Measurements from ENCODE around the gene ADGRD1. TPM values are rescaled to one million over a fixed set of nuclear protein-coding genes. Genes with fewer than 3 reads are reported as not detected.
"Not testable (repeated sequence)": the region's sequence is repeated elsewhere in the genome, so short reads cannot be mapped to it uniquely, and the experiment has no call there.

The ADGRD1 gene
- total RNA-seq, 6 experiments from 2014 or later, result not detected

DNA sequence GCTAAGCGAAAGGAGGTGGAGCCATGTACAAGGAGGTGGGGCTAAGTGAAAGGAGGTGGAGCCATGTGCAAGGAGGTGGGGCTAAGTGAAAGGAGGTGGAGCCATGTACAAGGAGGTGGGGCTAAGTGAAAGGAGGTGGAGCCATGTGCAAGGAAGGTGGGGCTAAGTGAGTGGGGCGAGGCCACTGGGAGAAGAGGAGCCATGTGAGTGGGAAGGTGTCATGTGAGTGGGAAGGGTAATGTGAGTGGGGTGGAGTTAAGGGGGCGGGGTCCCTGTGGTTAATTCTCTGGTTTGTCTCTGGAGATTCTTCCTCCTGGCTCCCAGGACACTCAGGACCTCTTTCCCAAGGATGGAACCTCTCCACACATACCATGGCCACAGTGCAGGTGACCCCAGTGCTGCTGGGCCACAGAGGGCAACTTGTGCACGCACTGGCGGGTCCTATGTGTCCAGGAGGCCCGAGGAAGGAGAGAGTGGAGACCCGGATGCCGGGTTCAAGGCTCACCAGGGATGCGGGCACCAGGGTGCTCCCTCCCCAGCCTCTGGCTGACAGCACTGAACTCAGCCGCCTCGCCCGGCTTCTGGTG is 117.6 kb downstream of the ADGRD1 start:
- not testable (repeated sequence) for H3K27ac Mint-ChIP-seq, H3K4me3 Mint-ChIP-seq

DNA sequence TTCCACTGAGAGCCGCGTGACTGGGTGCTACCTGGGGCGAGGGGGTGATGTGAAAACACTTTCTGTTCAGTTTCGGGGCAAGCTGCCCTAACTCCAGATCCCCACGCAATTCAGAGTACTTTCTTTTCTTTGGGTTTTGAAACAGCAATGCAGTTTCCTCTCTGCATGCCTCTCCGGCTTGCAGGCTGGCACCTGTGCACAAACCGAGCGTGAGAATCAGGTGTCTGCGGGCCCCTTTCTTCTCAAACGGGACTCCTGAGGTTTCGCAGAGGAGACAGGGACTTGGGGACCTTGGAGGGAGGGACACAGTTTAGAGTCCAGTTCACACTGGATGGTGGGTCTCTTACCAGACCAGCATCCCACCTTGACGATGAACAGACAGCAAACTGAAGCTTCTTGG is 118.2 kb downstream of the ADGRD1 start:
- H3K27ac Mint-ChIP-seq; H3K4me3 Mint-ChIP-seq; DNase-seq; H3K27me3 Mint-ChIP-seq (ENCODE audit: insufficient read depth); H3K4me1 Mint-ChIP-seq (ENCODE audit: low read depth); H3K36me3 Mint-ChIP-seq (ENCODE audit: low read depth): not testable (repeated sequence)
- H3K9me3 Mint-ChIP-seq, result peaks cover 45% of the 10 kb centered on the region

More for the DNA sequence above, 117.6 kb downstream of the ADGRD1 start:
- not testable (repeated sequence) for H3K4me1 Mint-ChIP-seq (ENCODE audit: low read depth); H3K36me3 Mint-ChIP-seq (ENCODE audit: low read depth); DNase-seq; H3K27me3 Mint-ChIP-seq (ENCODE audit: insufficient read depth)
- H3K9me3 Mint-ChIP-seq, result peaks cover 51% of the 10 kb centered on the region

DNA sequence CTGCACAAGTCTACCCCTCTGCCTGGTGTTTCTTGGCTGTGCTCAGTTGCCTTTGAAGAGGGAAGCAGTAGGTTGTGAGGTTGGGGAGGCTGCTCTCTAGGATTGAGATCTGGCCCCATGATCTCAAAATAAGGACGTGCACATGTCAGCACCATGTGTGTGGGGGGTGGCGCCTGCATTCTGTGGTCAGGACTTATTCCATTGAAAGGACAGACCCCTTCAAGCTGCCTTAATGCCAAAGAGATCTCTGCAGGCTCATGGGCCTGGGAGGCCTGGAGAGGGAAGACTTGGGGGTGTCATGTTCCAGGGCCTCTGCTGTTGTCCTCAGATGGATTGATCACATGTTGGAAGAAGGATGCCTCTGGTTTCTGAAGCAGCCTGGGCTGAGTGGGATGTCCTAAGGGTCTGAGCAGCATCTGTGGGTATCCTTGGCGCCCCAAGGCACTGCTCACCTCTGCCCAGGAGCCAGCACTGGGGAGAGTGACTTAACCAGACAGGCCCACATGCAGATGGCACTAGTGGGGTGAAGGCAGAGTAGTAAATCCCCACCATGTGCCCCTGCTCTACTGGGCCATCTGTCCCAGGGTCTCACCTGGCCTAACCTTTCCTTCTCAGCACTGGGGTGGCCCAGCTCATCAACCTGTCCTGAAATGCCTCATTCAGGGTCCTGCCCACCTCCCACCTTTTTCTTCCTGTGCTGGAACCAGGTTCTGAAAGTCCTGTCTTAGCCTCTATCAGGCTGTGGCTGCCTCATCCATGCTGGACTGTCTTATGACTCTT is 118.9 kb downstream of the ADGRD1 start:
- DNase-seq, result no peak
- no peaks in the 10 kb centered on the region for H3K36me3 Mint-ChIP-seq (ENCODE audit: low read depth)
- H3K27ac Mint-ChIP-seq, result no peak overlapping the region
- H3K4me1 Mint-ChIP-seq (ENCODE audit: low read depth), result no peaks in the 10 kb centered on the region
- peaks cover 42% of the 10 kb centered on the region for H3K9me3 Mint-ChIP-seq
- no peaks in the 10 kb centered on the region for H3K27me3 Mint-ChIP-seq (ENCODE audit: insufficient read depth)
- TF ChIP-seq, protein P1, sequence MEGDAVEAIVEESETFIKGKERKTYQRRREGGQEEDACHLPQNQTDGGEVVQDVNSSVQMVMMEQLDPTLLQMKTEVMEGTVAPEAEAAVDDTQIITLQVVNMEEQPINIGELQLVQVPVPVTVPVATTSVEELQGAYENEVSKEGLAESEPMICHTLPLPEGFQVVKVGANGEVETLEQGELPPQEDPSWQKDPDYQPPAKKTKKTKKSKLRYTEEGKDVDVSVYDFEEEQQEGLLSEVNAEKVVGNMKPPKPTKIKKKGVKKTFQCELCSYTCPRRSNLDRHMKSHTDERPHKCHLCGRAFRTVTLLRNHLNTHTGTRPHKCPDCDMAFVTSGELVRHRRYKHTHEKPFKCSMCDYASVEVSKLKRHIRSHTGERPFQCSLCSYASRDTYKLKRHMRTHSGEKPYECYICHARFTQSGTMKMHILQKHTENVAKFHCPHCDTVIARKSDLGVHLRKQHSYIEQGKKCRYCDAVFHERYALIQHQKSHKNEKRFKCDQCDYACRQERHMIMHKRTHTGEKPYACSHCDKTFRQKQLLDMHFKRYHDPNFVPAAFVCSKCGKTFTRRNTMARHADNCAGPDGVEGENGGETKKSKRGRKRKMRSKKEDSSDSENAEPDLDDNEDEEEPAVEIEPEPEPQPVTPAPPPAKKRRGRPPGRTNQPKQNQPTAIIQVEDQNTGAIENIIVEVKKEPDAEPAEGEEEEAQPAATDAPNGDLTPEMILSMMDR (IDR thresholded peaks at IDR 0.05), result no peak
- H3K4me3 Mint-ChIP-seq, result no peak overlapping the region

DNA sequence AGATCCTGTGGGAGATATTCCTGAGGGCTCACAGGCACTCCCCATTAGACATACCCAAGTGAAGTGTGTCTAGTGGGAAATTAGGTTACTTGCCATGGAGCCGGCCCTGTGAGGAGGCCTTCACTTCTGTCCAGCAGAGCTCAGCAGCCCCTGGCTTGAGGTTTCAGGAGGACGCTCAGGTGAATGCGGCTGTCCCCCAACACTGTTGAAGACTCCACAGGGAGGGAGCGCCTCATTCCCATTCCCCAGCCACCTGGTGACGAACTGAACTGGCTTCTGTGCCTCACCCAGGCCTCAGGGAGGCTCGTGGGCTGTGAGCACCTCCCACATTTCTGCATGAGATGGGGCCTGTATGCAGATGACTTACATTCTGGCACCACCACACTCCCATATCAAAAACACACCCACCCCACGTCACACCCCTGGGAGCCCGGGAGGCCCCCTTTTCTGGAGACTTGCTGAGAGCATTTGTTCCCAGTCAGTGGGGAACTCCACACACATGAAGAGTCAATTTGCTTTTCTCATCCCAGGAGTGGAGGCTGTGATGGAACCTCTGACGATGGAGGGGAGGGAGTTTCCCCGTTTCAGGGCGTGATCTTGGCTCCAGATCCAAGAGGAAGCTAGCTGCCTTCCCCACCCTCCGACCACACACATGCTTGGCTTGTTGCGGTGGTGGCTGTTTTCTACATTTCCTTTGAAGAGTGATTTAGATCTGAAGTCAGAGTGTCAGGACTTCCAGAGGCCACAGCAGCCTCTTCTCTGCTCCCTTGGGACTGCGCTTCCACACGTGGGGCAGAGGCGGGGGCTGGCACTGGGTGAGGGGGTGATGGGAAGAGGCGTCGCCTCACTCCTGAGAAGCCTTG is 120.7 kb downstream of the ADGRD1 start:
- Mint-ChIP-seq H3K4me1 (ENCODE audit: low read depth) (no peaks in the 10 kb centered on the region), H3K36me3 (ENCODE audit: low read depth) (no peaks in the 10 kb centered on the region), H3K9me3 (peaks cover 50% of the 10 kb centered on the region), H3K27ac (no peak overlapping the region), H3K4me3 (no peak overlapping the region), H3K27me3 (ENCODE audit: insufficient read depth) (no peaks in the 10 kb centered on the region)
- TF ChIP-seq, protein P1 (IDR thresholded peaks at IDR 0.05), result no peak
- no peak for DNase-seq

DNA sequence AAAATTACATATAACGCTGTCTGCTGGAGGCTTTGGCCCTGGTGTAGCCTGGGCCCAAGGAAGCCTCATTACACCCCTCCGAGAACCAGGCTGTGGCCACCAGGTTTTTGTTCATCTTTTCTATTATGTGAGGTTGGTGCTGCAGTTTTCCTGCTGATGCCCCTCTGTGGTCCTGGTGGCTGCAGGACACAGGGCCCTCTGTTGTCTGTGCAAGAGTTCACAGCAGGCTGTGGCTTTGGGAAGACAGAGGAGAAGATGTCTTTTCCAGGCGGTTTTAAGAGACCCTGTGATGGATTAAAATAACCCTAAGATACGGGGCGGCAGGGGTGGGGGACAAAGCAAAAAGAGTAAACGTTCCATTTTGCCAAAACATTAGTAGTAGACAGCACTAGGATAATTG is 121.5 kb downstream of the ADGRD1 start:
- no peaks in the 10 kb centered on the region for H3K4me1 Mint-ChIP-seq (ENCODE audit: low read depth)
- H3K36me3 Mint-ChIP-seq (ENCODE audit: low read depth), result no peaks in the 10 kb centered on the region
- H3K4me3 Mint-ChIP-seq, result no peak overlapping the region
- peaks cover 43% of the 10 kb centered on the region for H3K9me3 Mint-ChIP-seq
- no peak overlapping the region for H3K27ac Mint-ChIP-seq
- TF ChIP-seq, protein P1 (IDR thresholded peaks at IDR 0.05), result no peak
- no peak for DNase-seq
- H3K27me3 Mint-ChIP-seq (ENCODE audit: insufficient read depth), result no peaks in the 10 kb centered on the region

DNA sequence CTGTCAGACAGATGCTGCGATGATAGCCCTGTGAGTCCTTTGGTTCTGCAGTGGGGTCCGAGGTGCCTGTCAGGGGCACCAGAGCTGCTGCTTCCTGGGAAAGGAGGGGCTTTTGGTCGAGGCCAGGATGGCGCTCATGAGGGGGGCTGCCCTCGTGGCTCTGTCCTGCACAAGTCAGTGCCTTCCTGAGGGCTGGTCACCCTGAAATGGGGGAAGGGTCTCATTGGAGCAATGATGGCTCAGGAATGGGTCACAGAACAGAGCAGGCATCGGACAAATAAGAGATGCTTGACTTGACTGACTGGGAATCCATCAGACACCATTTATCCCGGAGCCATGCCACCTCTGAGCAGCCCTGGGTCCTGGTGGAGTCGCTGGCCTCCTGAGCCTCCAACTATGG is 121.9 kb downstream of the ADGRD1 start:
- TF ChIP-seq, protein P1 (IDR thresholded peaks at IDR 0.05), result no peak
- H3K27me3 Mint-ChIP-seq (ENCODE audit: insufficient read depth), result no peaks in the 10 kb centered on the region
- no peaks in the 10 kb centered on the region for H3K4me1 Mint-ChIP-seq (ENCODE audit: low read depth)
- H3K36me3 Mint-ChIP-seq (ENCODE audit: low read depth), result no peaks in the 10 kb centered on the region
- peaks cover 40% of the 10 kb centered on the region for H3K9me3 Mint-ChIP-seq
- H3K27ac Mint-ChIP-seq, result no peak overlapping the region
- no peak for DNase-seq
- H3K4me3 Mint-ChIP-seq, result no peak overlapping the region
